Suprapubic skin (tissue), 4 donors: ENCODE results near the gene PHF12. TPM values are rescaled to one million over a fixed set of nuclear protein-coding genes. Genes with fewer than 3 reads are reported as not detected.
A peak's percentile ranks its signal among the peaks of the same experiment; 100 is the strongest.

Experiments used
- DNase-seq, 2 donors: peaks; one replicate each; pipeline ENCODE4 v3.0.0-alpha.2; 2019; ENCODE audit warnings: low spot score in 2 of 2
- H3K27ac ChIP-seq: fragments of 200-600 bp; sonication (generic); one replicate; pipeline ENCODE4 v1.5.1; 2019
- H3K27me3 ChIP-seq: fragments of 200-600 bp; sonication (generic); one replicate; pipeline ENCODE4 v1.5.1; 2019
- H3K36me3 ChIP-seq: fragments of 200-600 bp; sonication (generic); one replicate; pipeline ENCODE4 v1.5.1; 2019
- H3K4me1 ChIP-seq: fragments of 200-600 bp; sonication (generic); one replicate; pipeline ENCODE4 v1.5.1; 2019
- H3K4me3 ChIP-seq: fragments of 200-600 bp; sonication (generic); one replicate; pipeline ENCODE4 v1.5.1; 2019; ENCODE audit warnings: mild to moderate bottlenecking
- H3K9me3 ChIP-seq: fragments of 200-600 bp; sonication (generic); one replicate; pipeline ENCODE4 v1.5.1; 2019
- CTCF ChIP-seq, 2 donors: fragments of 200-600 bp in 1 of 2; fragments of 450-650 bp in 1 of 2; sonication (generic) in 1 of 2; IDR thresholded peaks; one replicate each; pipeline ENCODE4 v1.5.1; 2016 to 2019; ENCODE audit warnings: antibody characterized with exemption in 2 of 2, mild to moderate bottlenecking in 1 of 2, moderate library complexity in 1 of 2
- EP300 ChIP-seq: sonication (generic); formaldehyde crosslinking; IDR thresholded peaks from one replicate; pipeline ENCODE4 v1.6.1; 2017; ENCODE audit warnings: antibody characterized with exemption
- POLR2A ChIP-seq, 2 donors: fragments of 450-650 bp; IDR thresholded peaks; one replicate each; pipeline ENCODE4 v1.6.1; 2017; ENCODE audit warnings: antibody characterized with exemption in 2 of 2, mild to moderate bottlenecking in 2 of 2, moderate library complexity in 2 of 2
- POLR2AphosphoS5 ChIP-seq, 3 donors: sonication (generic); formaldehyde crosslinking; IDR thresholded peaks; one replicate each; pipeline ENCODE4 v1.6.1; 2017; ENCODE audit warnings: antibody characterized with exemption in 3 of 3
- WGBS: methylation state at CpG from one replicate; pipeline ENCODE4 v1.1.5; 2018; 5-methylcytosine and 5-hydroxymethylcytosine counted together
- total RNA-seq, 4 donors: library from RNA; depleted of rRNA; stranded (reverse); fragments of >200 nt; gene quantifications; one replicate each; pipeline ENCODE4 v1.1.0, GENCODE V29; 2016

The PHF12 gene
- total RNA-seq, 4 donors from 2014 or later = 24.4 to 80.9 (median 35.4) TPM

- Histone ChIP-seq H3K4me3 (no peak overlapping the region), H3K27ac (no peak overlapping the region), H3K4me1 (peaks cover 8% of the 10 kb centered on the region), H3K27me3 (no peaks in the 10 kb centered on the region), H3K9me3 (no peaks in the 10 kb centered on the region), H3K36me3 (peaks cover 97% of the 10 kb centered on the region)
- no peak for DNase-seq
- 60% methylated on average over 6 of the region's 6 CpGs for WGBS
- TF ChIP-seq POLR2A (IDR thresholded peaks at IDR 0.05) (no peak), EP300 (no peak), CTCF (IDR thresholded peaks at IDR 0.05) (peak; percentile 67 to 75), POLR2AphosphoS5 (IDR thresholded peaks at IDR 0.05) (no peak)
These were observed 34.9 kb downstream of the PHF12 start for GRCh38 chr17:28916302-28916934.

- no peak for TF ChIP-seq POLR2A (IDR thresholded peaks at IDR 0.05)
- TF ChIP-seq POLR2AphosphoS5 (IDR thresholded peaks at IDR 0.05) = no peak
- TF ChIP-seq EP300 = no peak
- TF ChIP-seq CTCF (IDR thresholded peaks at IDR 0.05) = no peak
- no peak overlapping the region for H3K4me3 ChIP-seq
- no peak overlapping the region for H3K27ac ChIP-seq
- DNase-seq = no peak
- H3K27me3 ChIP-seq = no peaks in the 10 kb centered on the region
- 91% methylated on average over 4 of the region's 6 CpGs for WGBS
- no peaks in the 10 kb centered on the region for H3K9me3 ChIP-seq
- peaks cover 95% of the 10 kb centered on the region for H3K36me3 ChIP-seq
- peaks cover 22% of the 10 kb centered on the region for H3K4me1 ChIP-seq
These were observed 38.4 kb downstream of the PHF12 start for GRCh38 chr17:28912938-28913333.

GRCh38 chr17:28912281-28912937 is 38.9 kb downstream of the PHF12 start:
- H3K36me3 ChIP-seq = peaks cover 91% of the 10 kb centered on the region
- H3K27me3 ChIP-seq = no peaks in the 10 kb centered on the region
- no peak overlapping the region for H3K27ac ChIP-seq
- H3K9me3 ChIP-seq = no peaks in the 10 kb centered on the region
- no peak for DNase-seq
- no peak overlapping the region for H3K4me3 ChIP-seq
- WGBS = 86% methylated on average over 17 of the region's 20 CpGs
- TF ChIP-seq CTCF (IDR thresholded peaks at IDR 0.05) = peak in 1 of 2 donors; percentile 13
- TF ChIP-seq POLR2A (IDR thresholded peaks at IDR 0.05) = no peak
- H3K4me1 ChIP-seq = peaks cover 22% of the 10 kb centered on the region

GRCh38 chr17:28911411-28912045 is 39.8 kb downstream of the PHF12 start:
- TF ChIP-seq POLR2AphosphoS5 (IDR thresholded peaks at IDR 0.05) (no peak), POLR2A (IDR thresholded peaks at IDR 0.05) (no peak), EP300 (no peak), CTCF (IDR thresholded peaks at IDR 0.05) (no peak)
- no peak for DNase-seq
- 94% methylated on average over 9 of the region's 13 CpGs for WGBS
- Histone ChIP-seq H3K27me3 (no peaks in the 10 kb centered on the region), H3K4me3 (no peak overlapping the region), H3K27ac (no peak overlapping the region), H3K9me3 (no peaks in the 10 kb centered on the region), H3K4me1 (peaks cover 26% of the 10 kb centered on the region), H3K36me3 (peaks cover 91% of the 10 kb centered on the region)

- H3K27ac ChIP-seq = no peak overlapping the region
- TF ChIP-seq POLR2AphosphoS5 (IDR thresholded peaks at IDR 0.05) (no peak), CTCF (IDR thresholded peaks at IDR 0.05) (no peak), EP300 (no peak), POLR2A (IDR thresholded peaks at IDR 0.05) (no peak)
- H3K36me3 ChIP-seq = peaks cover 93% of the 10 kb centered on the region
- no peak for DNase-seq
- H3K4me3 ChIP-seq = no peak overlapping the region
- peaks cover 26% of the 10 kb centered on the region for H3K4me1 ChIP-seq
- H3K9me3 ChIP-seq = no peaks in the 10 kb centered on the region
- H3K27me3 ChIP-seq = no peaks in the 10 kb centered on the region
- WGBS = 81% methylated on average over 1 of the region's 1 CpG
These were observed 40.8 kb downstream of the PHF12 start for GRCh38 chr17:28910534-28910933.
